ENCODE data around the gene CACNG1.

CACNG1 gene

GRCh38 chr17:67017910-67018309, 26.4 kb upstream of the CACNG1 start:
- peaks cover 28% of the 10 kb centered on the region; the same call in 1 of the 2 replicates for H3K27me3 ChIP-seq (replicated peaks; ENCODE audit: insufficient read depth, low read length)
- H3K27ac ChIP-seq (ENCODE audit: low read length) = no peak overlapping the region
- TF ChIP-seq EZH2 (optimal IDR thresholded peaks at IDR 0.05; ENCODE audit: low read depth, low read length) (no peak), EZH2phosphoT487 (IDR thresholded peaks at IDR 0.05; ENCODE audit: low read length) (no peak)
- TF ChIP-seq, protein P1, sequence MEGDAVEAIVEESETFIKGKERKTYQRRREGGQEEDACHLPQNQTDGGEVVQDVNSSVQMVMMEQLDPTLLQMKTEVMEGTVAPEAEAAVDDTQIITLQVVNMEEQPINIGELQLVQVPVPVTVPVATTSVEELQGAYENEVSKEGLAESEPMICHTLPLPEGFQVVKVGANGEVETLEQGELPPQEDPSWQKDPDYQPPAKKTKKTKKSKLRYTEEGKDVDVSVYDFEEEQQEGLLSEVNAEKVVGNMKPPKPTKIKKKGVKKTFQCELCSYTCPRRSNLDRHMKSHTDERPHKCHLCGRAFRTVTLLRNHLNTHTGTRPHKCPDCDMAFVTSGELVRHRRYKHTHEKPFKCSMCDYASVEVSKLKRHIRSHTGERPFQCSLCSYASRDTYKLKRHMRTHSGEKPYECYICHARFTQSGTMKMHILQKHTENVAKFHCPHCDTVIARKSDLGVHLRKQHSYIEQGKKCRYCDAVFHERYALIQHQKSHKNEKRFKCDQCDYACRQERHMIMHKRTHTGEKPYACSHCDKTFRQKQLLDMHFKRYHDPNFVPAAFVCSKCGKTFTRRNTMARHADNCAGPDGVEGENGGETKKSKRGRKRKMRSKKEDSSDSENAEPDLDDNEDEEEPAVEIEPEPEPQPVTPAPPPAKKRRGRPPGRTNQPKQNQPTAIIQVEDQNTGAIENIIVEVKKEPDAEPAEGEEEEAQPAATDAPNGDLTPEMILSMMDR (IDR thresholded peaks at IDR 0.05; ENCODE audit: low read length) = no peak

GRCh38 chr17:67018471-67019434, 25.6 kb upstream of the CACNG1 start:
- Histone ChIP-seq H3K27ac (ENCODE audit: low read length) (no peak overlapping the region), H3K9me2 (replicated peaks; ENCODE audit: insufficient read depth, low read length) (no peaks in the 10 kb centered on the region), H3K4me3 (ENCODE audit: low read length) (no peak overlapping the region), H3K79me2 (ENCODE audit: low read length) (no peaks in the 10 kb centered on the region), H3K27me3 (replicated peaks; ENCODE audit: insufficient read depth, low read length) (peaks cover 28% of the 10 kb centered on the region; the same call in 1 of the 2 replicates), H3K4me2 (ENCODE audit: low read depth, low read length) (no peak overlapping the region), H4K20me1 (ENCODE audit: insufficient read depth, low read length) (no peaks in the 10 kb centered on the region), H2AFZ (ENCODE audit: low read length) (no peak overlapping the region), H3K9me3 (replicated peaks; ENCODE audit: insufficient read depth, low read length) (no peaks in the 10 kb centered on the region), H3F3A (ENCODE audit: insufficient read depth, low read length) (no peaks in the 10 kb centered on the region), H3K4me1 (ENCODE audit: low read length) (no peaks in the 10 kb centered on the region), H3K9ac (ENCODE audit: low read length) (no peak overlapping the region), H3K36me3 (replicated peaks; ENCODE audit: insufficient read depth, low read length) (no peaks in the 10 kb centered on the region)
- no peak for DNase-seq
- no peak for TF ChIP-seq EZH2 (optimal IDR thresholded peaks at IDR 0.05; ENCODE audit: low read depth, low read length)
- TF ChIP-seq, protein P1 (IDR thresholded peaks at IDR 0.05; ENCODE audit: low read length) = no peak
- TF ChIP-seq EZH2phosphoT487 (IDR thresholded peaks at IDR 0.05; ENCODE audit: low read length) = no peak

More at GRCh38 chr17:67017910-67018309, 26.4 kb upstream of the CACNG1 start:
- H3K4me3 ChIP-seq (ENCODE audit: low read length) = no peak overlapping the region
- no peaks in the 10 kb centered on the region for H3F3A ChIP-seq (ENCODE audit: insufficient read depth, low read length)
- H4K20me1 ChIP-seq (ENCODE audit: insufficient read depth, low read length) = no peaks in the 10 kb centered on the region
- H3K9me3 ChIP-seq (replicated peaks; ENCODE audit: insufficient read depth, low read length) = no peaks in the 10 kb centered on the region
- H3K4me1 ChIP-seq (ENCODE audit: low read length) = no peaks in the 10 kb centered on the region
- no peaks in the 10 kb centered on the region for H3K79me2 ChIP-seq (ENCODE audit: low read length)
- no peaks in the 10 kb centered on the region for H3K9me2 ChIP-seq (replicated peaks; ENCODE audit: insufficient read depth, low read length)
- H2AFZ ChIP-seq (ENCODE audit: low read length) = no peak overlapping the region
- H3K9ac ChIP-seq (ENCODE audit: low read length) = no peak overlapping the region
- no peak overlapping the region for H3K4me2 ChIP-seq (ENCODE audit: low read depth, low read length)
- no peaks in the 10 kb centered on the region for H3K36me3 ChIP-seq (replicated peaks; ENCODE audit: insufficient read depth, low read length)
- no peak for DNase-seq

- Histone ChIP-seq H3K9me3 (replicated peaks; ENCODE audit: insufficient read depth, low read length) (no peaks in the 10 kb centered on the region), H3K9me2 (replicated peaks; ENCODE audit: insufficient read depth, low read length) (no peaks in the 10 kb centered on the region), H3K79me2 (ENCODE audit: low read length) (no peaks in the 10 kb centered on the region), H3K4me2 (ENCODE audit: low read depth, low read length) (no peak overlapping the region), H3K27me3 (replicated peaks; ENCODE audit: insufficient read depth, low read length) (peaks cover 28% of the 10 kb centered on the region; the same call in 1 of the 2 replicates), H4K20me1 (ENCODE audit: insufficient read depth, low read length) (no peaks in the 10 kb centered on the region), H3K9ac (ENCODE audit: low read length) (no peak overlapping the region), H3K4me3 (ENCODE audit: low read length) (no peak overlapping the region), H3F3A (ENCODE audit: insufficient read depth, low read length) (no peaks in the 10 kb centered on the region), H3K4me1 (ENCODE audit: low read length) (no peaks in the 10 kb centered on the region), H3K27ac (ENCODE audit: low read length) (no peak overlapping the region), H3K36me3 (replicated peaks; ENCODE audit: insufficient read depth, low read length) (no peaks in the 10 kb centered on the region), H2AFZ (ENCODE audit: low read length) (no peak overlapping the region)
- TF ChIP-seq EZH2phosphoT487 (IDR thresholded peaks at IDR 0.05; ENCODE audit: low read length) = no peak
- TF ChIP-seq, protein P1 (IDR thresholded peaks at IDR 0.05; ENCODE audit: low read length) = no peak
- TF ChIP-seq EZH2 (optimal IDR thresholded peaks at IDR 0.05; ENCODE audit: low read depth, low read length) = no peak
- DNase-seq = no peak
Observed at GRCh38 chr17:67019809-67020208, 24.5 kb upstream of the CACNG1 start.

Data from MM.1S (cell line).